ENCODE measurements around the gene NETO2. TPM values are rescaled to one million over a fixed set of nuclear protein-coding genes. Genes with fewer than 3 reads are reported as not detected.
"Not testable (repeated sequence)": the region's sequence is repeated elsewhere in the genome, so short reads cannot be mapped to it uniquely, and the experiment has no call there.

NETO2 gene
- polyA plus RNA-seq, 1 donor, result 13.8 TPM

DNA sequence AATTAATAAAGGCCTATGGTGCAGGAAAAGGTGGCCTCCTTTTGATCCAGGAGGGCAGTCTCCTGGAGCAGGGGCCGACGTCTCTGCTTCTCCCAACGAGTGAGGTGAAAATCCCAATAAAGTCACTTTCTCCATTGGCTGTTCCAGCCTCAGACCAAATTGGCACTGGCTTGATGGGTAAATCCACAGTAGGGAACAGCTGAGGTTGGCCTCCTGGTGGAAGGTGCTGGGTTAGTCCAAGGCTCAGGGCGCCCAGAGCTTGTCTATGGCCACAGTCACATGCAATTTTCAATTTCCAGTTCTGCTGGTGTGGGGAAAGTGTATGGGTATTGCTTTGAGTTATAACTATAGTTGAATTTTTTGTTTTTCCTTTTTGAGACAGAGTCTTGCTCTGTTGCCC lies 79.0 kb downstream of the NETO2 start:
- DNase-seq (ENCODE audit: low read depth), result no peak

DNA sequence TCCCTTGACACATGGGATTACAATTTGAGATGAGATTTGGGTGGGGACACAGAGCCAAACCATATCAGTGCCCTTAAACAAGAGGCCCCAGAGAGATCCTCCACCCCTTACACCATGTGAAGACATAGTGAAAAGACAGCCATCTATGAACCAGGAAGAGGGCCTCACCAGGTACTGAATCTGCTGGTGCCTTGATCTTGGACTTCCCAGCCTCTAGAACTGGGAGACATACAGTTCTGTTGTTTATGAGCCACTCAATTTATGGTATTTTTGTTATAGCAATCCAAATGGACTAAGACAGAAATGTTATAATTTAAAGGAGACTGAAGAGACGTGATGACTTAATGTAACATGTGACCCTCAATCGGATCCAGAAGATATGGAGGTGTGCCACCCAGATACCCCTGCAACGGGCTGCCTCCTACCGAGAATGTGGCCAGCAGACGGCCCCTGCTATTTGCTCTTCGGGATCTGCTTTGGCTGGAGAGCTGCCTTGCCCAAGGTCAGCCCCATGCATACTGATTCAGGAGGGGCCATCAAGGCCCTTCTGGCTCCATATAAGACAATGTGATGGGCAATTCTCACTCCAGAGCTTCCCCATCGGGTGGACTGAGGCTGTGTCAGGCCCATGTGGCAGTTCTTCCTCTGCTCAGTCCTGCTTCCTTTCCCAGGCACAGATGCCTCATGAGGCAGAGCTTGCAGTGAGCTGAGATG lies 80.6 kb downstream of the NETO2 start:
- no peak for DNase-seq (ENCODE audit: low read depth)

DNA sequence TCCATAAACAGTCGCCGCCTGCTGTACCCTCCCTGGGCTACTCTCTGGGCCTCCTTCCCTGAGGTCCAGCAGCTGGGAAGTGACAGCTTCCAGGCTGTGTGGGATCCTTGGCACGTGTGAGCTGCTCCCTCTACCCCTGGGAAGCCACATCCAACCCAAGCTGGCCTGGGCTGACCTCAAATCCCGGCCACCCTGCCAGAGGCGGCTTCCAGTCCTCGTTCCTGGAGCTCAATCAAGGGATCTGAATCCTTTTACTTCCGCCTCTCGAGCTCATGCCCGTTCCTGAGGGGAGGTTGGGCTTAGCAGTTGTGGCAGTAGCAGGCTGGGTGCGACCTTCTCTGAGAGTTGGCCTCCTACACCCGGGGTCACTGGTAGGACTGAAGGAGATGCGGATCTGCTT lies 82.5 kb downstream of the NETO2 start:
- no peak for DNase-seq (ENCODE audit: low read depth)

DNA sequence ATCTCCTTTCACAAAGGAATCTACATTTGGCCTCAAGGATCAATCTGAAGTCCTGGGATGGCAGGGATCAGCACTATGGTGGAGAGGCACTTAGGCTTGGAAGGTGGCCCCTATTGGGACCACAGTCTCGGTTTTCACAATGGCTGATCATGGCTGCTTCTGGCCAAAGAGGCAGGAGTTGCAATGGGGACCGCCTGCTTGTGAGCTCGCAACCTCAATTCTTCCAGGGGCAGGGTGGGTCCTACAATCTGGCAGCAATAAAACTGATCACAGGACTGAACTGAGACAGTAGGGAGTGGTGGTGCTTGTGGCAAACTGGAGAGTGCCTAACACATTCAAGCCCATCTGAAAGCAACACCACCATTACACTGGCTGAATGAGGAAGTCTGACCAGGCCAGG lies 83.1 kb downstream of the NETO2 start:
- DNase-seq (ENCODE audit: low read depth), result no peak

DNA sequence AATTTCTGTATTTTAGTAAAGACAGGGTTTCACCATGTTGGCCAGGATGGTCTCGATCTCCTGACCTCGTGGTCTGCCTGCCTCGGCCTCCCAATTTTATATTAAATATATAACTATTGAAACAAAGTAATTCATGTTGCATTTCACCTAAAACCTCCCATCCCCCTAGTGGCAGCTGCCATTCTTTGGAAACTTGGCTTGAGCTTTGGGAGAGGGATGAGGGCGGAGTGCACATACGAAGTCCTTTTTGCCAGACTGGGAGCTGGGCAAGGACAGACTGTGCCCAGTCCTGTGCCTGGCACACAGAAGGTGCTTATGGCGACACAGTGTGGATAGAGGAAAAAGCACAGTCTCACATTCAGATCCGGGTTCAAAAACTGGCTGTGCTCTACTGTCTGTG lies 83.8 kb downstream of the NETO2 start:
- no peak for DNase-seq (ENCODE audit: low read depth)

DNA sequence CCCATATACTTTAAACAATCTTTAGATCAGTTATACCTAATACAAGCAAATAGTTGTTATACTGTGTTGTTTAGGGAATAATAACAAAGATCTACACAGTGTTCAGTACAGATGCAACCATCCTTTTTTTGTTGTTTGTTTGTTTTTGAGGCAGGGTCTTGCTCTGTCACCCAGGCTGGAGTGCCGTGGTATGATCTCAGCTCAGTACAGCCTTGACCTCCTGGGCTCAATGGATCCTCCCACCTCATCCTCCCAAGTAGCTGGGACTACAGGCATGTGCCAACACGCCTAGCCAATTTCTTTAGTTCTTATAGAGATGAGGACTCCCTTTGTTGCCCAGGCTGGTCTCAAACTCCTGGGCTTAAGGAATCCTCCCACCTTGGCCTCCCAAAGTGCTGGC lies 84.6 kb downstream of the NETO2 start:
- DNase-seq (ENCODE audit: low read depth), result not testable (repeated sequence)

DNA sequence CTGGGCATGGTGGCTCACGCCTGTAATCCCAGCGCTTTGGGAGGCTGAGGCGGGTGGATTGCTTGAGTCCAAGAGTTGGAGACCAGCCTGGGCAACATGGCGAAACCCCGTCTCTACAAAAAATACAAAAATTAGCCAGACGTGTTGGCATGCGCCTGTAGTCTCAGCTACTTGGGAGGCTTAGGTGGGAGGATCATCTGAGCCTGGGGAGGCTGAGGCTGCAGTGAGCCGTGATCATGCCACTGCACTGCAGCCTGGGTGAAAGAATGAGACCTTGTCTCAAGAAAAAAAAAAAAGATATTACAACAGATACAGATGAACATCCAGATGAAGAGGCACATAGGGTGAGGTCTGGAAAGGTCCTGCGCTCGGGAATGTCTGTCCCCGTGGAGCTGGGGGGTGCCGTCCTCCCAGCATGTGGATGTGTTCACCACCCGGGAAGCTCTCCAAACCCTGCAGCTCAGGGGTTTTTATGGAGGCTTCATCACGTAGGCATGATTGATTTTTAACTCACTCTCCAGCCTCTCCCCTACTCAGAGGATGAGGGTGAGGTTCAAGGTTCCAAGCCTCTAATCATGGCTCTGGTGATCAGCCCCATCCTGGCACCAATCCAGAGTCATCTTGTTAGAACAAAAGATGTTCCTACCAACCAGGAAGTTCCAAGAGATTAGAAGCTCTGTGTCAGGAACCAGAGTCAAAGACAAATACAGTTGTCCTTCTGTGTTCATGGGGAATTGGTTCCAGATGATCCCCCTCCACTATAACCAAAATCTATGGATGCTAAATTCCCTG lies 85.3 kb downstream of the NETO2 start:
- DNase-seq (ENCODE audit: low read depth), result no peak

DNA sequence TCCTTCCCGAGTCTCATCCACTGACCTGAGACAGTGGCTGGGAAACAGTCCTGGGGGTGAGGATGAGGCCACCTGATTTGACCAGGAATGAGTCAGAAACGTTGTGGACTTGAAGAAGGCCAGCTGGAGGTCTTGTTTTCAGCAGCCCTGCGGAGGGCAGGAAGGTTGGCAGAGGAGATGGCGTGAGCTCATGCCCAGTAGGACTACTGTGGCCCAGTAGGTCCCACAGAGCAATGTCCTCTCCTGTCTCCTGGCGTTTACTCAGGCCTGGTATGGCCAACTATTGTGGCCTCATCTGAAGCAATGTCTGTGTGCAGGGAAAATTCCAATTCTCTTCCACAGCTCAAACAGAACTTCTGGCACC lies 86.1 kb downstream of the NETO2 start:
- no peak for DNase-seq (ENCODE audit: low read depth)

DNA sequence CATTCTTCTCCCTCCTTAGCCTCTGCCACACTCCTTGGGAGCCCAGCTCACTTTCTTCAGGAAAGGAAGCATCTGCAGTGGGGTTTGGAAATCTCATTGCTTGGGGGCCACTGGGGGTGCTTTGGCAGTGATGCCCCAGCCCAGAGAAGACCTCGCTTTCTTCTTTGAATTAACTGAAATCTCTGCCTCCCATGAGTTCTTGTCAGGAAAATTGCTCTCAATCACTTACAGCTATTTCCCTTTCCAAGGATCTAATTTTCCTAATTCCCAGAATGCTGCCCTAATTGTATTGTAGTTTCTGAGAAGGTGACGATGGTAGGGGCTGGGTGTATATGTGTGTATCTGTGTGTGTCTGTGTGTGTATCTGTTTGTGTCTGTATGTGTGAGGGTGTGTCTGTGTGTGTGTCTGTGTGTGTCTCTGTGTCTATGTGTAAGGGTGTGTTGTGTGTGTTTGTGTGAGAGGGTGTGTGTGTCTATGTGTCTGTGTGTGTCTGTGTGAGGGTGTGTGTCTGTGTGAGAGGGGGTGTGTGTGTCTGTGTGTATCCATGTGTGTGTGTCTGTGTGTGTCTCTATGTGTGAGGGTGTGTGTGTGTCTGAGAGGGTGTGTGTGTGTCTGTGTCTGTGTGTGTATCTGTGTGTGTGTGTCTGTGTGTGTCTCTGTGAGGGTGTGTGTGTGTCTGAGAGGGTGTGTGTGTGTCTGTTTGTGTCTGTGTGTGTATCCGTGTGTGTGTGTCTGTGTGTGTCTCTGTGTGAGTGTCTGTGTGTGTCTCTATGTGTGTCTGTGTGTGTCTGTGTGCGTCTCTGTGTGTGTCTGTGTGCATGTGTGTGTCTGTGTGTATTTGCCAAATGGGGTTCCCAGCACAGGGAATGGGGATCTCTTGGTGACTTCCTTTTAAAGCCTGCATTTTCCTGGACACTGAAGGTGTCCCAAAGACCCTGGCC lies 86.8 kb downstream of the NETO2 start:
- DNase-seq (ENCODE audit: low read depth), result no peak

DNA sequence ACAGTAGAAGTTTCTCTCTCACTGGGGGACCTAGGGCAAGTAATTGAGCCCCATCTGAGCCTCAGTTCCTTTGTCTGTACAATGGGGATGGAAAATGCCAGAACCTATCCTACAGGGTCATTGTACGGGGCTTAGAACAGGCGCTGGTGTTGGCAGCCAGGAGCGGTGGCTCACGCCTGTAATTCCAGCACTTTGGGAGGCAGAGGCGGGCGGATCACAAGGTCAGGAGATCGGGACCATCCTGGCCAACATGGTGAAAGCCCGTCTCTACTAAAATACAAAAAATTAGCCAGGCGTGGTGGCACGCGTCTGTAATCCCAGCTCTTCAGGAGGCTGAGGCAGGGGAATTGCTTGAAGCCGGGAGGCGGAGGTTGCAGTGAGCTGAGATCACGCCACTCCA lies 87.7 kb downstream of the NETO2 start:
- not testable (repeated sequence) for DNase-seq (ENCODE audit: low read depth)

DNA sequence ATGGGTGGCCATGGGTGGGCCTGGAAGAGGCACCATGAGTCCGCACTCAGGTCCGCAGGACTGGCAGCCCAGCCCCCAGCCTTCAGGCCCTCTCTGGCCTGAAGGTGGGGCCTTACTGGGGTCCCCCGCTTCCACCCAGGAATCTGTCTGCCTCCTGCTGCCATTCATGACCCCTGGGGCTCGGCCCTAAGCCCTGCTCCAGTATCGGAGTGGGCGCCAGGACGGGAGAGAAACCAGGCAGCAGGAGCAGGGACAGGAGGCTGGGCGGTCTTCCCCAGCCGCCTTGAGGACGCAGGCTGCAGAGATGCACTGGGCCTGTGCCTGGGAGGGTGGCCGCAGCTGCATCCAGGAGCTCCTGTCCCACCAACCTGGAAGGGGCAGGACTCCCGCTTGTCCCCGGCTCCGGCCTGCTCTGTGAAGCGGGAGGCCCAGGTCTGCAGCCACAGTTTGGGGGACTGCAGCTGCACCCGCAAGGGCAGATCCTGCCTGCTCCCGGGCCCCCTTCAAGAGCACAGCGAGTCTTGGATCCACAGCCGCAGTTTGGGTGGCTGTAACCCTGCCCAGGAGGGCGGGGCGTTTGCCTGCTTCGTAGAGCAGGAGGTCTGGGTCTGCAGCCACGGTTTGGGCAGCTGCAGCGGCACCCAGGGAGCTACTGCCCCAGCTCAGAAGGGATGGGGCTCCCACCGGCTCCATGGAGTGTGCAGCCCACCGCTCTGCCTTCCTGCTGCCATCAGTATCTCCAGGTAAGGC lies 88.4 kb downstream of the NETO2 start:
- DNase-seq (ENCODE audit: low read depth), result no peak

DNA sequence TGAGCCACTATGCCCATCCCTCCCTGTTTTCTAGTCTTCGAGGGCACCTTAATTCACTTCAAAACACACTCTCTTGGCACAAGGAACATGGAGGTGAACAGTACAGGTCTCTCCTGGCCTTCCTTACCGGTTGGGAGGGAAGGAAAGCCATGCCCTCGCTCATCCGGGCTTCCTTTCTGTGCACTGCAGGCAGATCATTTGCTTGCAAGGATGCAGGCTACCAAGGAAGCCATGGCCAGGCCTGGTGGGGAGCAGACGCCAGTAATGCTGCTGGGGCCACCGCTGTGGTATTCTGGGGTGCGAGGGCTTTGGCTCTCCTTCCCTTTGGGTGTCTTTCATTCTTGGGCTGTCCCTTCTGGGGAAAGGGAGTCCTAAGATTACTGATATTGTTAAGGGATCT lies 89.4 kb downstream of the NETO2 start:
- DNase-seq (ENCODE audit: low read depth), result no peak

DNA sequence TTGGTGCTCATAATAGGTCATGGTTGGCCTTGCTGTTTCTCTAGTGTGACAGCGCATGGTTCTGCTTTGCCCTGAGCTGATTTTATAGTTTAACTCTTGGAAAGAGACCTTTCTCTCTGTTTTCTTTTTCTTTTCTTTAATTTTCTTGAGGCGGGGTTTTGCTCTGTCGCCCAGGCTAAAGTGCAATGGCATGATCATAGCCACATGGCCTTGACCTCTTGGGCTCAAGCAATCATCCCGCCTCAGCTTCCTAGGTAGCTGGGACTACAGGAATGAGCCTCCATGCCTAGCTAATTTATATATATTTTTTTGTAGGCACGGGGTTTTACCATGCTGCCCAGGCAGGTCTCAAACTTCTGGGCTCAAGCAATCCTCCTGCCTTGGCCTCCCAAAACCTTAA lies 89.8 kb downstream of the NETO2 start:
- no peak for DNase-seq (ENCODE audit: low read depth)

DNA sequence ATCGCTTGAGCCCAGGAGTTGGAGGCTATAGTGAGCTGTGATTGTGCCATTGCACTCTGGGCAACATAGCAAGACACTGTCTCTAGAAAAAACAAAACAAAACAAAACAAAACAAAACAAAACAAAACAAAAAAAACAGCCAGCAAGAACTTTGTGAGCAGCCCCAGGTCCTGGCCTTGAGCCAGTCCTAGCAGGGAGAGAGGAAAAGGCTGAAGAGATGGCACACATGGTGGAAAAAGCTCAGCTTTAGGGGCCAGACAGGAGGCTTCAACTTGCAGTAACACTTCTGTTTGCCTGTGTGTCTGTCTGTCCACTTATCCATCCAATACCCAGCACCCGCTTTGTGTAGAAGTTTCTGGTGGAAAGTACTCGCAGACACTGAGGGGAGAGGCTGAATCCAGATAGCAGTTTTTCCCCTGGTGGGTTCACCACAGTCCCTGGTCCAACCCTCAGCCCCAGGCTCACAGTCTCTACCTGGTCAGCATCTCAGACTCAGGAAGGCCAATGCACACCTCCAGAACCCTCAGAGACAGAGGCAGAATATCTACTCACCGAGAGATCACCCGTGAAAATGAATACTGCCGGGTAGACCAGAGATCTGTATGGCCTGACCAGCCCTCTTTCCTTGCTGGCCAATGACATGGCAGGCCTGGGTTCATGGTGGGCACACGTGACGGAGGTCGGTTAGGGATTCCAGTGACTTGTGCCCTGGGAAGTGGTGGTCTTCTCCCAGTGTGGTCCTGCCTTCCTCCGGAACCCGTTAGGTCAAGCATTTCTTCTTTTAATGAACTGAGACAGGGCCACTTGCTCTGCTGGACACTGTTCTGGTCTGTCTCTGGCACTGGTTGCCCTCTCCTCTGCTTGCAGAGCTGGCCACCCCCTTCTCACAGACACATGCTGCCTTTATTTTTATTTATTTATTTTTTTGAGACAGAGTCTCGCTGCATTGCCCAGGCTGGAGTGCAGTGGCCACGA lies 90.8 kb downstream of the NETO2 start:
- no peak for DNase-seq (ENCODE audit: low read depth)

DNA sequence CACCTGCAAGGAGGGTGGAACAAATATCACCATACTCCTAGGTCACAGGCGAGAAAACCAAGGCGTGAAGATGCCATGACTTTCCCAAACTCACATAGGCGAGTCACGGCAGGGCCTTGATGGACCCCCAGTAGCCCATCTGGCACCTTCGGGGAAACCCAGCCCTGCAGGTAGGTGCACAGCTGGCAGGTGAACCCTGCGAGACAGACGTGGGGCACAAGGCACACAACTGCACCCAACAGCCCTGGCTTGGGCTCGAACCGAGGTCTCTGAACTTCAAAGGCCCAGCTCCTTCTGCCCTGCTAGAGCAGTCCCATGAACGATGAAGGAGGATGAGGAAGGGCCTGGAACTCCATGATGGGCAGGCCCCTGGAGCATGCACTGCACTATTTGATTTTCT lies 92.7 kb downstream of the NETO2 start:
- DNase-seq (ENCODE audit: low read depth), result no peak

DNA sequence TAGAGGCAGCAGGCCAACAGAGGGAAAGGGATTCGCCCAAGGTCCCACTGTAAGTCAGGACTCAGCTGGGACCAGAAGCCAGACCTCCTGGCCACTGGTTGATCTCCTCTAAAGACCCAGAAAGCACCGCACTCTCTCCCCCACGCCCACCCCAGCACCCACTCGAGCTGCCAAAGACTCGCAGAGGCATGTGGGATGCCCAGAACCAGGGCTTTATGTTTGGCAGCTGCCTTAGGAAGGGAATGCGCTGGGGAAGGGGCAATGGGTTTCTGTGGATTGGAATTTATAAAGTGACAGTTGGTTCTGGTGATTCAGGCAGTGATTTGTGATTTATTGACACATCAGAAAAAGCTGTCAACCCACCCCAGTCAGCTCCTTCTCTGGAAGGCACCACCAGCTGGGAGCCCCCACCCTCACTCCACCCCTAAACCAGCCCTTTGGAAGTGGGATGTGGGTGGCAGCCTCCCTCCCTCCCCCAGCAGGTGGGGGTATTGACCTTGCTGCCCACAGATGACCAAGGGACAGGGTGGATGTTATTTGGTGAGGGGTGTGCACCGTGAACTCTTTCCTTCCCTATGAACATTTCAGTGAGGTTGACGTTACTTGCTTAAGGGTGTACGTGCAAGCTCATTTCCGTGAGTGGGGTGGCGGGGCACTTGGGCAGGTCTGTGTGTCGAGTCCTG lies 93.7 kb downstream of the NETO2 start:
- DNase-seq (ENCODE audit: low read depth), result no peak

DNA sequence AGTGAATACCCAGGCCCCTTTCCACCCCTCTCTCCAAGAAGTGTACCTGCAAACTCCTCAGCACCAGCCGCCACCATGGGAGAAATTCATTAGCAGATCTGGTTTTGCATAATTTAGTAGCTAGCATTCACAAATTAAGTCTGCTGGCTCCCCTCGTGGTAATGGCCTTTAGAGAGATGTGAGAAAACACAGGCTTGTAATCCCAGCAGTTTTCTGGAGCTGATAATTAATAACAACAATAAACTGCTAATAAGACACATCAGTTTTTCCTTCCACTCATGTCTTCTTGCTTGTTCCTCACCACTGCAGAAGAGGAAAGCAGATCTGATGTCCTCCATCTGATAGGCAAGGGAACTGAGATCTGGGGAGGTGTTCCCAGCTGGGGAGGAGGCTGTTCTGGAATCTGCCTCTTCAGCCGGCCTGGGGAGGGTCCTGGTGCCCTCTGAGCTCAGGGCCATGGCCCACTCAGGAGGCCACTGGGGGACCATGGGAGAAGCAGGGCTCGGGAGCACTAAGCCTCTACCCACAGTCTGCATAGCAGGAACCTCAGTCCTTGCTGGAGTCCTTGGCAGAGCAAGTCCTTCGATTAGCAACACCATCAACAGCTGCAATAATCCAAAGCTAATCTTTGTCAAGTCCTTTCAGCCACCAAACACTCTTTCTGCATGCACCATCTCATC lies 96.1 kb downstream of the NETO2 start:
- DNase-seq (ENCODE audit: low read depth), result no peak

DNA sequence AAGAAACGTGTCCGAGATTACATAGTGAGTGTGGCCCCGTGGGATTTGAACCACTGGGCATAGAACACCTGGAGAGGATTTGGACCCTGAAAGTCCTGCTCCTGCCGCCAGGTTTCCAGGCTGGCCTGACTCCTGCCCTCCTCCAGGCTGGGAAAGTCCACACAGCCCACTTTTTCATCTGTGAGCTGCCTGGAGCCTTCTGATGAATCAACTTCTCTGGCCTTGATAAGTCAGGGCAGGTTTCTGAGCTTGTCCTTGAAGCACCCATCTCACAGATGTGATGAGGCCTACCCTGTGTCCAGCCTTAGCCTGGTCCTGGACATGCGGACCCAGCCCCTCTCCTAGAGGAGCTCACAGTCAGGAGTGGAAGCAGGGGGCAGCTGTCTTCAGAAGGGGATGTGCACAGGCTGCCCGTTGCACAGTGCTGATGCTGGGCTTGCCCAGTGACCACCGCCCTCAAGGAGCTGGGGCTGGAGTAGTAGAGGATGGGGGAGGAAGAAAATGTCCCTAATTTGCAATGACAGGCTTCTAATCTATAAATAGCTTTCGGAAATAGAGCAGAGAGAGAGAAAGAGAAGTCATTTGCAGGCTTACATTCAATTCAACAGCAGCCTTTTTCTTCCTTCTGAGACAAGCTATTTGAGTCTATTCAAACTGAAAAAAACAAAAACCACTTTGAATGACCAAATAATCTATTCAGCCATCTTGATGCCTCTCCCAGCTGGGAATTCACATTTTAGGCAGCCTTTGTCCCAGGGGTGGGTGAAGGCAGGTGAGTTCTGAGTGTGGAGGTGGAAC lies 96.8 kb downstream of the NETO2 start:
- no peak for DNase-seq (ENCODE audit: low read depth)
